Fibroblast of the conjunctiva (primary cell): ENCODE measurements around the gene PTPRD.

ENCODE experiments used
- DNase-seq: peaks from one replicate; pipeline ENCODE4 v3.0.0-alpha.2; 2010; ENCODE audit warnings: low read depth

The PTPRD gene

GRCh38 chr9:9305600-9305999, 1307.2 kb downstream of the PTPRD start:
- DNase-seq = no peak

GRCh38 chr9:9299134-9299533, 1313.7 kb downstream of the PTPRD start:
- DNase-seq = no peak

- DNase-seq = no peak
Measured at GRCh38 chr9:9286001-9286400, 1326.8 kb downstream of the PTPRD start.

- no peak for DNase-seq
Measured at GRCh38 chr9:9284201-9284600, 1328.6 kb downstream of the PTPRD start.

- DNase-seq = no peak
Measured at GRCh38 chr9:9283159-9283986, 1329.4 kb downstream of the PTPRD start.

- DNase-seq = no peak
Measured at GRCh38 chr9:9275601-9276000, 1337.2 kb downstream of the PTPRD start.

GRCh38 chr9:9257999-9258498, 1354.8 kb downstream of the PTPRD start:
- DNase-seq = no peak

GRCh38 chr9:9246726-9247125, 1366.1 kb downstream of the PTPRD start:
- no peak for DNase-seq

- DNase-seq = no peak
Measured at GRCh38 chr9:9231946-9232345, 1380.9 kb downstream of the PTPRD start.

GRCh38 chr9:9229269-9229668, 1383.5 kb downstream of the PTPRD start:
- no peak for DNase-seq

GRCh38 chr9:9223175-9223574, 1389.6 kb downstream of the PTPRD start:
- no peak for DNase-seq

GRCh38 chr9:9222730-9223129, 1390.1 kb downstream of the PTPRD start:
- DNase-seq = no peak

- no peak for DNase-seq
Measured at GRCh38 chr9:9216934-9217333, 1395.9 kb downstream of the PTPRD start.

GRCh38 chr9:9215050-9215449, 1397.8 kb downstream of the PTPRD start:
- DNase-seq = no peak

- DNase-seq = no peak
Measured at GRCh38 chr9:9214066-9214465, 1398.7 kb downstream of the PTPRD start.

GRCh38 chr9:9212963-9213362, 1399.8 kb downstream of the PTPRD start:
- DNase-seq = no peak

- DNase-seq = no peak
Measured at GRCh38 chr9:9202276-9202675, 1410.5 kb downstream of the PTPRD start.

GRCh38 chr9:9186086-9186485, 1426.7 kb downstream of the PTPRD start:
- no peak for DNase-seq

- no peak for DNase-seq
Measured at GRCh38 chr9:9182431-9182830, 1430.4 kb downstream of the PTPRD start.

- DNase-seq = no peak
Measured at GRCh38 chr9:9177081-9177480, 1435.7 kb downstream of the PTPRD start.

GRCh38 chr9:9174358-9174757, 1438.4 kb downstream of the PTPRD start:
- no peak for DNase-seq

- no peak for DNase-seq
Measured at GRCh38 chr9:9173264-9173663, 1439.5 kb downstream of the PTPRD start.

- no peak for DNase-seq
Measured at GRCh38 chr9:9170439-9171134, 1442.2 kb downstream of the PTPRD start.
